ENCODE results near the gene HBP1.

DNA sequence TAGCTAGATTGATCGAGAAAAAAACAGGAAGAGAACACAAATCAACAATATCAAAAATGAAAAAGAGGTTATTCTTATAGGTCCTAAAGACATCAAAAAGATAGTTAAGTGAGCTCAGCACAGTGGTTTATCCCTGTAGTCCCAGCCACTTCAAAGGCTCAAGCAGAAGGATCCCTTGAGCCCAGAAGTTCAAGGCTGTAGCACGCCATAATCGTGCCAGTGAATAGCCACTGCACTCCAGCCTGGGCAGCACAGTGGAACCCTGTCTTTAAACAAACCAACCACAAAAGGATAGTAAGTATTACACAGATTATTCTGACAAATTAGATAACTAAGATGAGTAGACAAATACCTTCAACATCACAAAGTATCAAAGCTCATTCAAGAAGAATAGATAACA lies 83.2 kb downstream of the HBP1 start:
- TF ChIP-seq, protein P1, sequence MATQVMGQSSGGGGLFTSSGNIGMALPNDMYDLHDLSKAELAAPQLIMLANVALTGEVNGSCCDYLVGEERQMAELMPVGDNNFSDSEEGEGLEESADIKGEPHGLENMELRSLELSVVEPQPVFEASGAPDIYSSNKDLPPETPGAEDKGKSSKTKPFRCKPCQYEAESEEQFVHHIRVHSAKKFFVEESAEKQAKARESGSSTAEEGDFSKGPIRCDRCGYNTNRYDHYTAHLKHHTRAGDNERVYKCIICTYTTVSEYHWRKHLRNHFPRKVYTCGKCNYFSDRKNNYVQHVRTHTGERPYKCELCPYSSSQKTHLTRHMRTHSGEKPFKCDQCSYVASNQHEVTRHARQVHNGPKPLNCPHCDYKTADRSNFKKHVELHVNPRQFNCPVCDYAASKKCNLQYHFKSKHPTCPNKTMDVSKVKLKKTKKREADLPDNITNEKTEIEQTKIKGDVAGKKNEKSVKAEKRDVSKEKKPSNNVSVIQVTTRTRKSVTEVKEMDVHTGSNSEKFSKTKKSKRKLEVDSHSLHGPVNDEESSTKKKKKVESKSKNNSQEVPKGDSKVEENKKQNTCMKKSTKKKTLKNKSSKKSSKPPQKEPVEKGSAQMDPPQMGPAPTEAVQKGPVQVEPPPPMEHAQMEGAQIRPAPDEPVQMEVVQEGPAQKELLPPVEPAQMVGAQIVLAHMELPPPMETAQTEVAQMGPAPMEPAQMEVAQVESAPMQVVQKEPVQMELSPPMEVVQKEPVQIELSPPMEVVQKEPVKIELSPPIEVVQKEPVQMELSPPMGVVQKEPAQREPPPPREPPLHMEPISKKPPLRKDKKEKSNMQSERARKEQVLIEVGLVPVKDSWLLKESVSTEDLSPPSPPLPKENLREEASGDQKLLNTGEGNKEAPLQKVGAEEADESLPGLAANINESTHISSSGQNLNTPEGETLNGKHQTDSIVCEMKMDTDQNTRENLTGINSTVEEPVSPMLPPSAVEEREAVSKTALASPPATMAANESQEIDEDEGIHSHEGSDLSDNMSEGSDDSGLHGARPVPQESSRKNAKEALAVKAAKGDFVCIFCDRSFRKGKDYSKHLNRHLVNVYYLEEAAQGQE (IDR thresholded peaks at IDR 0.05), result no peak
- TF ChIP-seq, protein P2, sequence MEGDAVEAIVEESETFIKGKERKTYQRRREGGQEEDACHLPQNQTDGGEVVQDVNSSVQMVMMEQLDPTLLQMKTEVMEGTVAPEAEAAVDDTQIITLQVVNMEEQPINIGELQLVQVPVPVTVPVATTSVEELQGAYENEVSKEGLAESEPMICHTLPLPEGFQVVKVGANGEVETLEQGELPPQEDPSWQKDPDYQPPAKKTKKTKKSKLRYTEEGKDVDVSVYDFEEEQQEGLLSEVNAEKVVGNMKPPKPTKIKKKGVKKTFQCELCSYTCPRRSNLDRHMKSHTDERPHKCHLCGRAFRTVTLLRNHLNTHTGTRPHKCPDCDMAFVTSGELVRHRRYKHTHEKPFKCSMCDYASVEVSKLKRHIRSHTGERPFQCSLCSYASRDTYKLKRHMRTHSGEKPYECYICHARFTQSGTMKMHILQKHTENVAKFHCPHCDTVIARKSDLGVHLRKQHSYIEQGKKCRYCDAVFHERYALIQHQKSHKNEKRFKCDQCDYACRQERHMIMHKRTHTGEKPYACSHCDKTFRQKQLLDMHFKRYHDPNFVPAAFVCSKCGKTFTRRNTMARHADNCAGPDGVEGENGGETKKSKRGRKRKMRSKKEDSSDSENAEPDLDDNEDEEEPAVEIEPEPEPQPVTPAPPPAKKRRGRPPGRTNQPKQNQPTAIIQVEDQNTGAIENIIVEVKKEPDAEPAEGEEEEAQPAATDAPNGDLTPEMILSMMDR (IDR thresholded peaks at IDR 0.05), result no peak
- TF ChIP-seq EP300 (IDR thresholded peaks at IDR 0.05), result no peak

Data from A549 (cell line).